Measurements from ENCODE around the gene IL32. TPM values are rescaled to one million over a fixed set of nuclear protein-coding genes. Genes with fewer than 3 reads are reported as not detected.

The IL32 gene
- total and polyA plus RNA-seq, 2 experiments from 2014 or later, result 2.3 to 6.1 TPM

DNA sequence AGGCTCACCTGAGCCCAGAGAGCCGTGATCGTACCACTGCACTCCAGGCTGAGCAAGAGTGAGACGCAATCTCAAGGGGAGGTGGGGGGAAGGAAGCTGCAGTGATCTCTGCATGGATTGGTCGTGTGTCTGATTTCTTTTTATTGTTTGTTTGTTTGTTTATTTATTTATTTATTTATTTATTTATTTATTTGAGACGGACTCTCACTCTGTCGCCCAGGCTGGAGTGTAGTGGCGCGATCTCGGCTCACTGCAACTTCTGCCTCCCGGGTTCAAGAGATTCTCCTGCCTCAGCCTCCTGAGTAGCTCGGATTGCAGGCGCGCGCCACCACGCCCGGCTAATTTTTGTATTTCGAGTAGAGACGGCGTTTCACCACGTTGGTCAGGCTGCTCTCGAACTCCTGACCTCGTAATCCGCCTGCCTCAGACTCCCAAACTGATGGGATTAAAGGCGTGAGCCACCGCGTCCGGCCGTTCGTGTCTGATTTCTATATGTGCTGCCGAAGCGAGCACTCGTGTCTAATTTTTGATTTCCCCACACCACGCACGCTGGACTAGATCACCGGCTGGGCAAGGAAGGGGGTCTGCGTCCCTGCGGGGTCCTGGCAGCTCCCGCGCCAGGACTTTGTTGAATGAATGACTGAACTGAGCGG is 45.7 kb upstream of the IL32 start (continued):
- no peak for TF ChIP-seq ZNF114 (CRISPR knock-in tag; IDR thresholded peaks at IDR 0.05)
- TF ChIP-seq ZNF331 (CRISPR knock-in tag; IDR thresholded peaks at IDR 0.05; ENCODE audit: low read depth), result no peak
- TF ChIP-seq, protein P1, sequence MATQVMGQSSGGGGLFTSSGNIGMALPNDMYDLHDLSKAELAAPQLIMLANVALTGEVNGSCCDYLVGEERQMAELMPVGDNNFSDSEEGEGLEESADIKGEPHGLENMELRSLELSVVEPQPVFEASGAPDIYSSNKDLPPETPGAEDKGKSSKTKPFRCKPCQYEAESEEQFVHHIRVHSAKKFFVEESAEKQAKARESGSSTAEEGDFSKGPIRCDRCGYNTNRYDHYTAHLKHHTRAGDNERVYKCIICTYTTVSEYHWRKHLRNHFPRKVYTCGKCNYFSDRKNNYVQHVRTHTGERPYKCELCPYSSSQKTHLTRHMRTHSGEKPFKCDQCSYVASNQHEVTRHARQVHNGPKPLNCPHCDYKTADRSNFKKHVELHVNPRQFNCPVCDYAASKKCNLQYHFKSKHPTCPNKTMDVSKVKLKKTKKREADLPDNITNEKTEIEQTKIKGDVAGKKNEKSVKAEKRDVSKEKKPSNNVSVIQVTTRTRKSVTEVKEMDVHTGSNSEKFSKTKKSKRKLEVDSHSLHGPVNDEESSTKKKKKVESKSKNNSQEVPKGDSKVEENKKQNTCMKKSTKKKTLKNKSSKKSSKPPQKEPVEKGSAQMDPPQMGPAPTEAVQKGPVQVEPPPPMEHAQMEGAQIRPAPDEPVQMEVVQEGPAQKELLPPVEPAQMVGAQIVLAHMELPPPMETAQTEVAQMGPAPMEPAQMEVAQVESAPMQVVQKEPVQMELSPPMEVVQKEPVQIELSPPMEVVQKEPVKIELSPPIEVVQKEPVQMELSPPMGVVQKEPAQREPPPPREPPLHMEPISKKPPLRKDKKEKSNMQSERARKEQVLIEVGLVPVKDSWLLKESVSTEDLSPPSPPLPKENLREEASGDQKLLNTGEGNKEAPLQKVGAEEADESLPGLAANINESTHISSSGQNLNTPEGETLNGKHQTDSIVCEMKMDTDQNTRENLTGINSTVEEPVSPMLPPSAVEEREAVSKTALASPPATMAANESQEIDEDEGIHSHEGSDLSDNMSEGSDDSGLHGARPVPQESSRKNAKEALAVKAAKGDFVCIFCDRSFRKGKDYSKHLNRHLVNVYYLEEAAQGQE (IDR thresholded peaks at IDR 0.05; ENCODE audit: unreplicated experiment), result no peak
- no peak for TF ChIP-seq POLR2AphosphoS5 (IDR thresholded peaks at IDR 0.05; ENCODE audit: low read depth)
- no peak for TF ChIP-seq NANOG (IDR thresholded peaks at IDR 0.05; ENCODE audit: borderline replicate concordance)
- TF ChIP-seq EZH2 (IDR thresholded peaks at IDR 0.05; ENCODE audit: low read depth, unreplicated experiment), result no peak
- TF ChIP-seq, protein P2, sequence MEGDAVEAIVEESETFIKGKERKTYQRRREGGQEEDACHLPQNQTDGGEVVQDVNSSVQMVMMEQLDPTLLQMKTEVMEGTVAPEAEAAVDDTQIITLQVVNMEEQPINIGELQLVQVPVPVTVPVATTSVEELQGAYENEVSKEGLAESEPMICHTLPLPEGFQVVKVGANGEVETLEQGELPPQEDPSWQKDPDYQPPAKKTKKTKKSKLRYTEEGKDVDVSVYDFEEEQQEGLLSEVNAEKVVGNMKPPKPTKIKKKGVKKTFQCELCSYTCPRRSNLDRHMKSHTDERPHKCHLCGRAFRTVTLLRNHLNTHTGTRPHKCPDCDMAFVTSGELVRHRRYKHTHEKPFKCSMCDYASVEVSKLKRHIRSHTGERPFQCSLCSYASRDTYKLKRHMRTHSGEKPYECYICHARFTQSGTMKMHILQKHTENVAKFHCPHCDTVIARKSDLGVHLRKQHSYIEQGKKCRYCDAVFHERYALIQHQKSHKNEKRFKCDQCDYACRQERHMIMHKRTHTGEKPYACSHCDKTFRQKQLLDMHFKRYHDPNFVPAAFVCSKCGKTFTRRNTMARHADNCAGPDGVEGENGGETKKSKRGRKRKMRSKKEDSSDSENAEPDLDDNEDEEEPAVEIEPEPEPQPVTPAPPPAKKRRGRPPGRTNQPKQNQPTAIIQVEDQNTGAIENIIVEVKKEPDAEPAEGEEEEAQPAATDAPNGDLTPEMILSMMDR (conservative IDR thresholded peaks at IDR 0.05; ENCODE audit: low read depth in 2 of 2), result no peak
- no peak for TF ChIP-seq JUNB (IDR thresholded peaks at IDR 0.05; ENCODE audit: unreplicated experiment)

DNA sequence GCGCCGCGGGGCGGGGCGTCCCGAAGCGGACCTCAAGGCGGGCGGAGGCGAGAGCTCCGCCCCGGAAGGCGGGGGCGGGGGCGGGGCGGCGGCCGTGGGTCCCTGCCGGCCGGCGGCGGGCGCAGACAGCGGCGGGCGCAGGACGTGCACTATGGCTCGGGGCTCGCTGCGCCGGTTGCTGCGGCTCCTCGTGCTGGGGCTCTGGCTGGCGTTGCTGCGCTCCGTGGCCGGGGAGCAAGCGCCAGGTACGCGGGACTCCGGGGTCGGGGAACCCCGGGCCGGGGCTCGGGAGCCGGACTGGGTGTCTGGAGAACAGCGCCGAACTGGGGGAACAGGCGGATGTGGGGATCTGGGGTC is 45.2 kb upstream of the IL32 start, which contains the start of gene TNFRSF12A:
Gene TNFRSF12A (plus strand): TSS at position 122 of the 357 bp plus-strand sequence. CDS start 30 bp downstream, at position 152.
- peak; percentile 1; the same call in 2 of the 3 replicates for ATAC-seq
- Histone ChIP-seq H3K27ac (ENCODE audit: low read depth) (peak within 1 kb of the TSS; percentile 99), H4K20me1 (replicated peaks; ENCODE audit: insufficient read depth) (peaks cover 40% of the 10 kb centered on the region), H3K79me2 (replicated peaks; ENCODE audit: insufficient read depth) (peaks cover 40% of the 10 kb centered on the region), H2AFZ (peak within 1 kb of the TSS; percentile 78; the same call in 1 of the 2 replicates), H3K9me2 (ENCODE audit: insufficient read depth) (no peaks in the 10 kb centered on the region), H3K4me2 (peak within 1 kb of the TSS; percentile 97), H3K36me3 (ENCODE audit: insufficient read depth) (no peaks in the 10 kb centered on the region), H3K4me1 (ENCODE audit: insufficient read depth) (peaks cover 43% of the 10 kb centered on the region), H3K27me3 (ENCODE audit: insufficient read depth) (no peaks in the 10 kb centered on the region; the same call in 1 of the 2 replicates), H3F3A (replicated peaks; ENCODE audit: low read depth) (peaks cover 55% of the 10 kb centered on the region), H3K4me3 (peak within 1 kb of the TSS; percentile 85)
- peaks cover 40% of the 10 kb centered on the region for H3K4me1 Mint-ChIP-seq
- peak within 1 kb of the TSS; percentile 98 for H3K27ac Mint-ChIP-seq
- peaks cover 47% of the 10 kb centered on the region for H3K27me3 Mint-ChIP-seq (ENCODE audit: insufficient read depth, low read depth, poor library complexity)
- peaks cover 39% of the 10 kb centered on the region for H3K36me3 Mint-ChIP-seq (ENCODE audit: low read depth)
- peaks cover 7% of the 10 kb centered on the region; the same call in 2 of the 3 replicates for H3K9me3 Mint-ChIP-seq
- H3K4me3 Mint-ChIP-seq, result peak within 1 kb of the TSS; percentile 96
- peak; percentile 92 for DNase-seq (ENCODE audit: low spot score)
- TF ChIP-seq ZNF114 (CRISPR knock-in tag; IDR thresholded peaks at IDR 0.05) (no peak), CREB1 (CRISPR knock-in tag; IDR thresholded peaks at IDR 0.05; ENCODE audit: low read depth) (no peak), POLR2AphosphoS5 (IDR thresholded peaks at IDR 0.05; ENCODE audit: low read depth) (peak; percentile 92)
- TF ChIP-seq, protein P3, sequence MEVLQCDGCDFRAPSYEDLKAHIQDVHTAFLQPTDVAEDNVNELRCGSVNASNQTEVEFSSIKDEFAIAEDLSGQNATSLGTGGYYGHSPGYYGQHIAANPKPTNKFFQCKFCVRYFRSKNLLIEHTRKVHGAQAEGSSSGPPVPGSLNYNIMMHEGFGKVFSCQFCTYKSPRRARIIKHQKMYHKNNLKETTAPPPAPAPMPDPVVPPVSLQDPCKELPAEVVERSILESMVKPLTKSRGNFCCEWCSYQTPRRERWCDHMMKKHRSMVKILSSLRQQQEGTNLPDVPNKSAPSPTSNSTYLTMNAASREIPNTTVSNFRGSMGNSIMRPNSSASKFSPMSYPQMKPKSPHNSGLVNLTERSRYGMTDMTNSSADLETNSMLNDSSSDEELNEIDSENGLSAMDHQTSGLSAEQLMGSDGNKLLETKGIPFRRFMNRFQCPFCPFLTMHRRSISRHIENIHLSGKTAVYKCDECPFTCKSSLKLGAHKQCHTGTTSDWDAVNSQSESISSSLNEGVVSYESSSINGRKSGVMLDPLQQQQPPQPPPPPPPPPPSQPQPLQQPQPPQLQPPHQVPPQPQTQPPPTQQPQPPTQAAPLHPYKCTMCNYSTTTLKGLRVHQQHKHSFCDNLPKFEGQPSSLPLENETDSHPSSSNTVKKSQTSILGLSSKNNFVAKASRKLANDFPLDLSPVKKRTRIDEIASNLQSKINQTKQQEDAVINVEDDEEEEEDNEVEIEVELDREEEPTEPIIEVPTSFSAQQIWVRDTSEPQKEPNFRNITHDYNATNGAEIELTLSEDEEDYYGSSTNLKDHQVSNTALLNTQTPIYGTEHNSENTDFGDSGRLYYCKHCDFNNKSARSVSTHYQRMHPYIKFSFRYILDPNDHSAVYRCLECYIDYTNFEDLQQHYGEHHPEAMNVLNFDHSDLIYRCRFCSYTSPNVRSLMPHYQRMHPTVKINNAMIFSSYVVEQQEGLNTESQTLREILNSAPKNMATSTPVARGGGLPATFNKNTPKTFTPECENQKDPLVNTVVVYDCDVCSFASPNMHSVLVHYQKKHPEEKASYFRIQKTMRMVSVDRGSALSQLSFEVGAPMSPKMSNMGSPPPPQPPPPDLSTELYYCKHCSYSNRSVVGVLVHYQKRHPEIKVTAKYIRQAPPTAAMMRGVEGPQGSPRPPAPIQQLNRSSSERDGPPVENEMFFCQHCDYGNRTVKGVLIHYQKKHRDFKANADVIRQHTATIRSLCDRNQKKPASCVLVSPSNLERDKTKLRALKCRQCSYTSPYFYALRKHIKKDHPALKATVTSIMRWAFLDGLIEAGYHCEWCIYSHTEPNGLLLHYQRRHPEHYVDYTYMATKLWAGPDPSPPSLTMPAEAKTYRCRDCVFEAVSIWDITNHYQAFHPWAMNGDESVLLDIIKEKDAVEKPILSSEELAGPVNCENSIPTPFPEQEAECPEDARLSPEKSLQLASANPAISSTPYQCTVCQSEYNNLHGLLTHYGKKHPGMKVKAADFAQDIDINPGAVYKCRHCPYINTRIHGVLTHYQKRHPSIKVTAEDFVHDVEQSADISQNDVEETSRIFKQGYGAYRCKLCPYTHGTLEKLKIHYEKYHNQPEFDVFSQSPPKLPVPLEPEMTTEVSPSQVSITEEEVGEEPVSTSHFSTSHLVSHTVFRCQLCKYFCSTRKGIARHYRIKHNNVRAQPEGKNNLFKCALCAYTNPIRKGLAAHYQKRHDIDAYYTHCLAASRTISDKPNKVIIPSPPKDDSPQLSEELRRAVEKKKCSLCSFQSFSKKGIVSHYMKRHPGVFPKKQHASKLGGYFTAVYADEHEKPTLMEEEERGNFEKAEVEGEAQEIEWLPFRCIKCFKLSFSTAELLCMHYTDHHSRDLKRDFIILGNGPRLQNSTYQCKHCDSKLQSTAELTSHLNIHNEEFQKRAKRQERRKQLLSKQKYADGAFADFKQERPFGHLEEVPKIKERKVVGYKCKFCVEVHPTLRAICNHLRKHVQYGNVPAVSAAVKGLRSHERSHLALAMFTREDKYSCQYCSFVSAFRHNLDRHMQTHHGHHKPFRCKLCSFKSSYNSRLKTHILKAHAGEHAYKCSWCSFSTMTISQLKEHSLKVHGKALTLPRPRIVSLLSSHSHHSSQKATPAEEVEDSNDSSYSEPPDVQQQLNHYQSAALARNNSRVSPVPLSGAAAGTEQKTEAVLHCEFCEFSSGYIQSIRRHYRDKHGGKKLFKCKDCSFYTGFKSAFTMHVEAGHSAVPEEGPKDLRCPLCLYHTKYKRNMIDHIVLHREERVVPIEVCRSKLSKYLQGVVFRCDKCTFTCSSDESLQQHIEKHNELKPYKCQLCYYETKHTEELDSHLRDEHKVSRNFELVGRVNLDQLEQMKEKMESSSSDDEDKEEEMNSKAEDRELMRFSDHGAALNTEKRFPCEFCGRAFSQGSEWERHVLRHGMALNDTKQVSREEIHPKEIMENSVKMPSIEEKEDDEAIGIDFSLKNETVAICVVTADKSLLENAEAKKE (CRISPR knock-in tag; IDR thresholded peaks at IDR 0.05), result no peak
- TF ChIP-seq, protein P4, sequence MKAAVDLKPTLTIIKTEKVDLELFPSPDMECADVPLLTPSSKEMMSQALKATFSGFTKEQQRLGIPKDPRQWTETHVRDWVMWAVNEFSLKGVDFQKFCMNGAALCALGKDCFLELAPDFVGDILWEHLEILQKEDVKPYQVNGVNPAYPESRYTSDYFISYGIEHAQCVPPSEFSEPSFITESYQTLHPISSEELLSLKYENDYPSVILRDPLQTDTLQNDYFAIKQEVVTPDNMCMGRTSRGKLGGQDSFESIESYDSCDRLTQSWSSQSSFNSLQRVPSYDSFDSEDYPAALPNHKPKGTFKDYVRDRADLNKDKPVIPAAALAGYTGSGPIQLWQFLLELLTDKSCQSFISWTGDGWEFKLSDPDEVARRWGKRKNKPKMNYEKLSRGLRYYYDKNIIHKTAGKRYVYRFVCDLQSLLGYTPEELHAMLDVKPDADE (IDR thresholded peaks at IDR 0.05), result 0 out of 2 replicates have a peak, but pooled peaks have one; percentile 23

All from GM23338 (cell line).